GM12872 (cell line): ENCODE measurements around the gene RABGAP1L.

Source experiments
- TF ChIP-seq, protein P1 (sequence below): IDR thresholded peaks from 3 replicates; pipeline ENCODE4 v1.5.1; 2011; ENCODE audit warnings: low read depth, mild to moderate bottlenecking, low read length, moderate library complexity; ENCODE audit not compliant: insufficient read depth

RABGAP1L gene

GRCh38 chr1:174744886-174745285, 585.6 kb downstream of the RABGAP1L start:
- TF ChIP-seq, protein P1, sequence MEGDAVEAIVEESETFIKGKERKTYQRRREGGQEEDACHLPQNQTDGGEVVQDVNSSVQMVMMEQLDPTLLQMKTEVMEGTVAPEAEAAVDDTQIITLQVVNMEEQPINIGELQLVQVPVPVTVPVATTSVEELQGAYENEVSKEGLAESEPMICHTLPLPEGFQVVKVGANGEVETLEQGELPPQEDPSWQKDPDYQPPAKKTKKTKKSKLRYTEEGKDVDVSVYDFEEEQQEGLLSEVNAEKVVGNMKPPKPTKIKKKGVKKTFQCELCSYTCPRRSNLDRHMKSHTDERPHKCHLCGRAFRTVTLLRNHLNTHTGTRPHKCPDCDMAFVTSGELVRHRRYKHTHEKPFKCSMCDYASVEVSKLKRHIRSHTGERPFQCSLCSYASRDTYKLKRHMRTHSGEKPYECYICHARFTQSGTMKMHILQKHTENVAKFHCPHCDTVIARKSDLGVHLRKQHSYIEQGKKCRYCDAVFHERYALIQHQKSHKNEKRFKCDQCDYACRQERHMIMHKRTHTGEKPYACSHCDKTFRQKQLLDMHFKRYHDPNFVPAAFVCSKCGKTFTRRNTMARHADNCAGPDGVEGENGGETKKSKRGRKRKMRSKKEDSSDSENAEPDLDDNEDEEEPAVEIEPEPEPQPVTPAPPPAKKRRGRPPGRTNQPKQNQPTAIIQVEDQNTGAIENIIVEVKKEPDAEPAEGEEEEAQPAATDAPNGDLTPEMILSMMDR: no peak

GRCh38 chr1:174746024-174746808, 586.9 kb downstream of the RABGAP1L start:
- TF ChIP-seq, protein P1: no peak

DNA sequence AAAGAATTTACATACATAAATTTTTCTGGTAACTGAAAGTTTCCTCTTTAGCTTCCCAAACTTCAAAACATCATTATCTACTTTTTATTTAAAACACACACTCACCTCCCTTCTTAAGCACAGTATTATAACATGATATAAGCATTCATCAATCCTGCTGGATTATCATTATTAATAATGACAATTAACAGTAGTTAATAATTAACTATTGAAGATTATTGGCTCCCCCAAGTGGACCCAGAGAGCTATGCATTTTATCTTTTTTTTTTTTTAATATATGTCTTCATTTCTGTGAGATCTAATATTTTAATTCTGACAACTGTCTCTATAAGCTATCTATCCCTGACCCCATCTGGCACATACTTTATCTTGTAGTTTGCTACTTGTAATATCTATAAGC, 588.3 kb downstream of the RABGAP1L start:
- TF ChIP-seq, protein P1: no peak; the same call in 2 of the 3 replicates

DNA sequence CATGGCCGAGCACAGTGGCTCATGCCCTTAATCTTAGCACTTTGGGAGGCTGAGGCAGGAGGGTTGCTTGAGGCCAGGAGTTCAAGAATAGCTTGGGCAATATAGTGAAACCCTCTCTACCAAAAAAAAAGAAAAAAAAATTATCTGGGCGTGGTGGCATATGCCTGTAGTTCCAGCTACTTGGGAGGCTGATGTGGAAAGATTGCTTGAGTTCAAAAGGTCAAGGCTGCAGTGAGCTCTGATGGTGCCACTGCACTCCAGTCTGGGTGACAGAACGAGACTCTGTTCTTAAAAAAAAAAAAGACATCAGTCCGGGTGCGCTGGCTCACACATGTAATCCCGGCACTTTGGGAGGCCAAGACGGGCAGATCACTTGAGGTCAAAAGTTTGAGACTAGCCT, 589.3 kb downstream of the RABGAP1L start:
- TF ChIP-seq, protein P1: no peak

- TF ChIP-seq, protein P1: no peak
These were observed 593.8 kb downstream of the RABGAP1L start for GRCh38 chr1:174753131-174753530.

DNA sequence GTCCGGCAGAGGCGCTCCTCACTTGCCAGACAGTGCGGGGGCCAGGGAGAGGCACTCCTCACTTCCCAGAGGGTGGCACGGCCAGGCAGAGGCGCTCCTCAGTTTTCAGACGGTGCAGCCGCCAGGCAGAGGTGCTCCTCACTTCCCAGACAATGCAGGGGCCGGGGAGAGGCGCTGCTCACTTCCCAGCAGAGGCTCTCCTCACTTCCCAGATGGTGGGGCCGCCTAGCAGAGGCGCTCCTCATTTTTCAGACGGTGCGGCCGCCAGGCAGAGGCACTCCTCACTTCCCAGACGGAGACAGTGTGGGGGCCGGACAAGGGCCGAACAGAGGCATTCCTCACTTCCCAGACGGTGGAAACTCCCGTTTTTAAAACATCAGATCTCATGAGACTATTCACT, 602.0 kb downstream of the RABGAP1L start:
- TF ChIP-seq, protein P1: no peak

GRCh38 chr1:174761901-174762585, 602.7 kb downstream of the RABGAP1L start:
- TF ChIP-seq, protein P1: no peak
